ENCODE results near the gene LURAP1L.

Gene LURAP1L

GRCh38 chr9:12774861-12775678 is at the start of gene LURAP1L:
TSS of gene LURAP1L (plus strand) at chr9:12775020. CDS start at chr9:12775716, 696 bp downstream.
- DNase-seq, result no peak

GRCh38 chr9:12726795-12727194 is 48.0 kb upstream of the LURAP1L start:
- no peak for DNase-seq

- no peak for DNase-seq
Observed at GRCh38 chr9:12730198-12730597, 44.6 kb upstream of the LURAP1L start.

- no peak for DNase-seq
Observed at GRCh38 chr9:12730927-12731326, 43.9 kb upstream of the LURAP1L start.

- DNase-seq, result no peak
Observed at GRCh38 chr9:12732971-12733370, 41.8 kb upstream of the LURAP1L start.

GRCh38 chr9:12735665-12736064 is 39.2 kb upstream of the LURAP1L start:
- no peak for DNase-seq

GRCh38 chr9:12737871-12738270 is 36.9 kb upstream of the LURAP1L start:
- no peak for DNase-seq

GRCh38 chr9:12739014-12739652 is 35.7 kb upstream of the LURAP1L start:
- no peak for DNase-seq

- DNase-seq, result no peak
Observed at GRCh38 chr9:12740845-12741244, 34.0 kb upstream of the LURAP1L start.

- no peak for DNase-seq
Observed at GRCh38 chr9:12748016-12748415, 26.8 kb upstream of the LURAP1L start.

- DNase-seq, result no peak
Observed at GRCh38 chr9:12748954-12749353, 25.9 kb upstream of the LURAP1L start.

GRCh38 chr9:12753931-12754330 is 20.9 kb upstream of the LURAP1L start:
- DNase-seq, result no peak

- DNase-seq, result no peak
Observed at GRCh38 chr9:12759761-12760160, 15.1 kb upstream of the LURAP1L start.

- DNase-seq, result no peak
Observed at GRCh38 chr9:12760758-12761157, 14.1 kb upstream of the LURAP1L start.

GRCh38 chr9:12764150-12764549 is 10.7 kb upstream of the LURAP1L start:
- no peak for DNase-seq

GRCh38 chr9:12765088-12765798 is 9.6 kb upstream of the LURAP1L start:
- DNase-seq, result no peak

- no peak for DNase-seq
Observed at GRCh38 chr9:12766357-12766756, 8.5 kb upstream of the LURAP1L start.

- no peak for DNase-seq
Observed at GRCh38 chr9:12770261-12770660, 4.6 kb upstream of the LURAP1L start.

GRCh38 chr9:12771891-12772290 is 2.9 kb upstream of the LURAP1L start:
- no peak for DNase-seq

- DNase-seq, result no peak
Observed at GRCh38 chr9:12773562-12773961, 1.3 kb upstream of the LURAP1L start.

GRCh38 chr9:12775679-12776512 is 1.1 kb downstream of the LURAP1L start:
- no peak for DNase-seq

GRCh38 chr9:12776513-12777055 is 1.8 kb downstream of the LURAP1L start:
- no peak for DNase-seq

Data from CD4-positive, alpha-beta T cell treated with Interleukin-6 for 4 hours (primary cell).